Glomerular visceral epithelial cell (primary cell): ENCODE results near the gene TMEM145.

ENCODE experiments used
- DNase-seq: peaks from one replicate; pipeline ENCODE4 v3.0.0-alpha.2; 2016; ENCODE audit errors: extremely low spot score

TMEM145 gene

DNA sequence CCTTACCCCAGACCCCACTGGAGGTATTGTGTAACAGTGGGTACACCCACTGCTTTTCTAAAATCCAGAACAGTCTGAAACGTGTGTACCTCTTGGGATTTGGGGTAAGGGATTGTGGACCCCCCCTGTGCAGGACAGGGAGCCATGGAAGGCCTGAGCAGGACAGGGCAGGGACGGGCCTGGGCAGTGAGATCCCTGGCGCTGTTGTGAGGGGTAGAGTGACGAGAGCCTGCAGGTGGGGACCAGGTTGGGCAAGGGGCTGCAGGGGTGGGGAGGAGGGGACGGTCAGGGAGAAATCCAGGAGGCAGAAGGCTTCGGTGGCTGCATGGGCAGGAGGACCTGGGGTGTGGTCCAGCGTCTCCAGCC, 48.4 kb downstream of the TMEM145 start:
- no peak for DNase-seq

- no peak for DNase-seq
Observed at GRCh38 chr19:42362342-42362741, 49.2 kb downstream of the TMEM145 start.

DNA sequence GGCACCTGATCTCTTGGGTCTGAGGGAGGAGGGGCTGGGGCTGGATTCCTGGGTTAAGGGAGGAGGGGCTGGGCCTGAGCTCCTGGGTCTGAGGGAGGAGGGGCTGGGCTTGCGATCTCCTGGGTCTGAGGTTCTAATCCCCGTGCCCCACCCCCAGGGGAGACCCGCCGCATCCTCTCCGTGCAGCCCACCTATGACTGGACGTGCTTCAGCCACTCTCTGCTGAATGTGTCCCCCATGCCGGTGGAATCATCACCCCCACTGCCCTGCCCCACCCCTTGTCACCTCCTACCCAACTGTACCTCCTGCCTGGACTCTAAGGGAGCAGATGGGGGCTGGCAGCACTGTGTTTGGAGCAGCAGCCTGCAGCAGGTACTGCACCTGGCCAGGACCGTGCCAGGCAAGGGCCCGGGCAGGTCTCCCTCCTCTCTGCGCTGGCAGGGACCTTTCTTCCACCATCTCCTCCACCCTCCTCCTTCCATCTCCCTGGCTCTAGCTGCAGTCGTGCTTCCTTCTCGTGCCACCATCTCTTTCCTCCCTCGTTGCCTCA, 49.9 kb downstream of the TMEM145 start:
- no peak for DNase-seq

DNA sequence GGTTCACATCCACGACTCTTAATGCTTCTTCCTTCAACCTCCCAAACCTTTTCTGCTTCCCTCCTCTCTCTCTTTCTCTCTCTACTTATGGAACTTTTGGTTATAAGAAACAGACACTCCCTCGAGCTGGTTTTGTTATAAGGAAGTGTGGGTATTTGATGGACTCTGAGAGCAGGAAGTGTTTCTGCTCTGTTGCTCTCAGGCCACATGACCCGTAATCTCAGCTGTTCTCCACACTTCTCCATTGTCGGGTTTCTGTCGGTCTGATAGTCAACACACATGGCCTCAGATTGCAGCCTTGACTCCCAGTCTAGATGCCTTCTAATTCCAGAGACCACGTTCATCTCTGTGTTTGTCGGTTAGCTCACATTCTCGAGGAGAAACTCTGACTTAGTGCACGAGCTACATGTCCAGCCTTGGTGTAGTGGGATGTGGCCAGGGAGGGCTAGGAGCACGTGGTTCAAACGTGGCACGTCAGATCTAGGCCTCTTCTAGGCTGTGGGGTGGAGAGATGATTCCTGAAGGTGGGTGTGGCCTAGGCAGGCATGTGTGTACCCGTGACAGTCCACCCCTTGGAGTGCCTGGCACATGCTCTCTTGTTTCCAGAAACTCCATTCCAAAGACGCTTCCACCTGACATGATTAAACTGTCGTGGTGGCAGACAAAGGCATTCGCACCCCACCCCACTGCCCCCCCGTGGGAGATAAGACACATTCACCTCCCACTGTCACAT, 50.7 kb downstream of the TMEM145 start:
- DNase-seq = no peak

- no peak for DNase-seq
Observed at GRCh38 chr19:42366673-42367072, 53.6 kb downstream of the TMEM145 start.

DNA sequence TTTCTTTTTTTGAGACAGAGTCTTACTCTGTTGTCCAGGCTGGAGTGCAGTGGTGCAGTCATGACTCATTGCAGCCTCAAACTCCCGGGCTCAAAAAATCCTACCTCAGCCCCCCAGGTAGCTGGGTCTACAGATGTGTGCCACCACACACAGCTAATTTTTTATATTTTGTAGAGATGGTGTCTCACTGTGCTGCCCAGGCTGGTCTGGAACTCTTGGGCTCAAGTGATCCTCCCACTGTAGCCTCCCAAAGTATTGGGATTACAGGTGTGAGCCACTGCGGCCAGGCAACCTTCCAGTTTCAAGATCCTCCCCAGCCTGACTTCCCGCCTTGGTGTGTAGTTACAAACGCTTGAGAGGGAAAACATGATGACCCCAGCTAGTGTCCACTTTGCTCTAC, 54.8 kb downstream of the TMEM145 start:
- no peak for DNase-seq

DNA sequence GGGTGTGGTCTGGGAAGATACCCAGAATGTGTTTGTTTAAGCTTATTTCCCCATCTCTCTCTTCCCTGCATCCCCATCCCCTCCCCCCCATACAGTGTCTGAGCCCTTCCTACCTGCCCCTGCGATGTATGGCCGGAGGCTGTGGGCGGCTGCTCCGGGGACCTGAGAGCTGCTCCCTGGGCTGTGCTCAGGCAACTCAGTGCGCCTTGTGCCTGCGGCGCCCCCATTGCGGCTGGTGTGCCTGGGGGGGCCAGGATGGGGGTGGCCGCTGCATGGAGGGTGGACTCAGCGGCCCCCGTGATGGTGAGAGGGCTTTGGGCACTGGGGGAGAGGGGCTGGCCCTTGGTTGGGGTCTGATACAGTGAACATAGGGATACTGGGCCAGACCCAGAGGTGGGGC, 55.3 kb downstream of the TMEM145 start:
- DNase-seq = no peak

GRCh38 chr19:42368765-42369164, 55.7 kb downstream of the TMEM145 start:
- DNase-seq = no peak

- DNase-seq = no peak
Observed at GRCh38 chr19:42369433-42370067, 56.4 kb downstream of the TMEM145 start.

GRCh38 chr19:42370068-42370520, 57.0 kb downstream of the TMEM145 start:
- DNase-seq = no peak

DNA sequence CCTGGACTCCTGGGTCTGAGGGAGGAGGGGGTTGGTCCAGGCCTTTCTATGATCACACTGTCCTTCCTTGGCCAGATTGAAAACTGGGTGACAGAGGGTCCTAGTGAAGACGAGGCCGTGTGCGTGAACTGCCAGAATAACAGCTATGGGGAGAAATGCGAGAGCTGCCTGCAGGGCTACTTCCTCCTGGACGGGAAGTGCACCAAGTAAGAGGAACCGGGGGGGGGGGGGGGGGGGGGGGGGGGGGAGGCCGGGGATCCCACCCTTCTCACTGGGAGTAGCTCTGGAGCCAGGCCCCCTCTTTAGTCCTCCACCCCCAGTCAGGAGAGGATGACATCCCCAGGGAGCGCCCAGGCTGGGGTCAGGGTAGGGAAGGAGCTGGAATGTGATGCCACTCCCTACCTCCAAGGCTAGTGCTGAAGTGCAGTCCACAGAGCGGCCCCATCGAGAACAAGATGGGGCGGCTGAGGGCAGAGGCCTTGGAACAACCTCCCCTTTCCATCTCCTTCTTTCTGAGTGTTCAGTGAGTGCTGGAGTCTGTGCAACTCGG, 57.6 kb downstream of the TMEM145 start:
- DNase-seq = no peak
